GM19025 (cell line): ENCODE data around the gene SORBS1.

ENCODE experiments used
- ATAC-seq: cut with Tn5 transposase; IDR thresholded peaks from one replicate; pipeline ENCODE4 v1.9.1; 2021; ENCODE audit warnings: mild to moderate bottlenecking, low read depth, moderate library complexity; ENCODE audit not compliant: unreplicated experiment

The SORBS1 gene

DNA sequence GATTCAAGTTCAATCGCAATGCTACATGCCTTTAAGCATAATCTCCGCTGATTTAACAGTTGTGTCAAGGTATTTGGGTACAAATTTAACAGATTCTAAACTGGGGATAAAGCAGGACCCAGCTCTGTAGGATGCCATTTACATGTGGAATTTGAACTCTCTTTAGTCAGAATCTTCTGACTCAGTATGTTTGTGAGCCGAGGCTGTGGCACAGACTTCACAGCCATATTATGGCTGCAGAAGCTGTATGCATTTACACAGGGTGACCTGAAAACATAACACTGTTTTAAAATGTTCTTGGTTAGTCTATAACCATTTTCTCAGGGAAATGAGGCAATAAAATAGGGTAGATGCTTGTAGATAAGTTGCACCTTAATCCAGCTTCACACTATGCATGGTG is 279.1 kb downstream of the SORBS1 start:
- ATAC-seq, result no peak

DNA sequence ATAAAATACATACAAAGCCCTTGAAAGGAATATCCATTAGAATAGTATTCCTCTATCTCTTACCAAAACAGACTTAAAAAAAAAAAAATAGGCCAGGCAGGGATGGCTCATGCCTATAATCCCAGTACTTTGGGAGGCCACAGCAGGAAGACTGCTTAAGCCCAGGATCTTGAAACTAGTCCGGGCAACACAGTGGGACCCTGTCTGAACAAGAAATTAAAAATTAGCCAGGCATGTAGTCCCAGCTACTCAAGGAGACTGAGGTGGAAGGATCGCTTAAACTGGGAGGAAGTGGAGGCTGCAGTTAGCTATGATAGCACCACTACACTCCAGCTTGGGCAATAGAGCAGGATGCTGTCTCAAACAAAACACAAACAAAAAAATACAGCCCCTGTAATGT is 280.0 kb downstream of the SORBS1 start:
- ATAC-seq, result no peak

DNA sequence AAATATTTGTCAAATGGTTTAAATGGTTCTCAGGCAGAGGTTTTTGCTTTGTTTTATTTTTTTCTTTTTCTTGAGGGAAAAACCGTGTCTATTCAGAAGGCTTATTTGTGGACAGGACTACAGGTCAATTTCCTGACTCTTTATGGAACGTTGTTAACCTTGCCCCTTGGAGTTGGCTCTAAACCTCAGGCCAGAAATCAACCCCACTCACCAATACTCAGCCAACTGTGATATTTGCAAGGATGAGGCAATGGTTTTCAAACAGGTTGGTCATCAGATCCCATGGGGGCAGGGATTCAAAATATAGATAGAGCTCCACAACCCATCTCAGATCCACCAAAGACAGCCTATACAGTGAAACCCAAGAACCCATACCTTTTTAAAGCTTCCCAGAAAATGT is 280.5 kb downstream of the SORBS1 start:
- ATAC-seq, result no peak

DNA sequence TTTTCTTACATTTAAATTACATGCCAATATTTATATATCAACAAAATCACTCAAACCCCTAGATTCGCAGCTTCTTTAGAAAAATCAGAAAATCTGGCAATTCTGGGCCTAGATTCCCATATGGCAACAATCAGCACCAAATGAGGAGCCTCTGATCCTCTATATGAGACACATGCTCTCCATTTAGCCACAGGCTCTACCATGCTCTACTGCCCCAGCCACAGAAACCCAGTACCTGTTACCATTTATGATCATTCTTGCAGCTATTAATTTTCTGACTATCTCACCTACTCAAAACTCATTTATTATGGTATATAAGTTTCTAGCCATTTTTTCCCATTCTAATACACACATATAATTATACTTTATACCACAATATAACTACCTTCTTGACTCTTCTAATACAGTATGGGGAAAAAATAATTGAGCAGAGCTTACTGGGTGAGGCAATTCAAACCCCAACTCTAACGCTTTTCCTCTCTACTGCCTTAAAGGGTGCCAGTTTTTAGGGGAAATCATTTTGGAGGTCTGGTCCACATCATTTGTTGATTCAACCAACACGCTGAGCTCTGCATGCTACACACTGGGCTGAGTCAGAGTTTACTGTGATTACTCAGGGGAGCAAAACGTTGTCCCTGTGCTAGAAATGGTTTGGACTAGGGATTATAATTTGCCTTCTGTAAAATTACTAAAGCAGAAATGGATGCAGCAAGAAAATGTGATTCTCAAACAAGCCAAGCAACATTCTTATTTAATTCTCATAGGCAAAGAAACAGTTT is 281.9 kb downstream of the SORBS1 start:
- no peak for ATAC-seq

DNA sequence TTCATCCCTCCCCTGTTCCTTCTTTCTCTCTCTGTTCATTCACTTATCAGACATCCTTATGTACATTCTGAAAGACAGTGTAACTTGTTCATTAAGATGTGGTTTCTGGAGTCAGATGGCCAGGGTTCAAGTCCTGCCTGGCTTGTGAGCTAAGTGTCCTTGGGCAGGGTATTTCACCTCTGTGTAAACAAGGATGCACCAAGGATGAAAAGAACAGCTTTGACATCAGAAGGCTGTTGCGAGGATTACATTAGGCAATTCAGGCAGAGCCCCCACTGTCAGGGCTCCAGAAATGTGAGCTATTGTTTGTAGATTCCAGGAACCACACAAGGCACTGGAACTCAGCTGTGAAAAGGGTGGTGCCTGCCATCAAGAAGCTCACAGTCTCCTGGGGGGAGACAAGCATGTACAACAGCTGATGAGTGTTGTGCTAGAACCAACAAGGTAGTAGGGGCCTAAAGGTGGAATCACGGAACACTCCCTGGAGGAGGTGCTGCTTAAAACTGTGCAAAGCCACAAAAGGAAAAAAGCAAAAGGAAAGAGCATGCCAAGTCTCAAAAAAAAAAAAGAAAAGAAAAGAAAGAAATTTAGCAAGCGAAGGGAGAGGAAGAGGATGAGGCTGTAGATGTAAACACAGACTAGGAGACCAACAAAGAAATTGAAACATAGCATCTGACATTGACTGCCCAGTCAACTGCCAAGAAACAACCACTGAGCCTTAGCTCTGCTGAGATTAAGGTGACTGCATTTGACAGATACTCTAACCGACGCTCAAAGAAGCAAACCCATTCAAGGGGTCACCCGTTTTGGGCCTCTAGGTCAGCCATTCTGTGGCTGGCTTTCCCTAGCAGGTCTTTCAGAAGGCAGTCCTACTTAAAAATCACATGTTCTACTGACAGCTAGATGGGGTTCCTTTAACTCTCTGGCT is 282.8 kb downstream of the SORBS1 start:
- ATAC-seq, result no peak

DNA sequence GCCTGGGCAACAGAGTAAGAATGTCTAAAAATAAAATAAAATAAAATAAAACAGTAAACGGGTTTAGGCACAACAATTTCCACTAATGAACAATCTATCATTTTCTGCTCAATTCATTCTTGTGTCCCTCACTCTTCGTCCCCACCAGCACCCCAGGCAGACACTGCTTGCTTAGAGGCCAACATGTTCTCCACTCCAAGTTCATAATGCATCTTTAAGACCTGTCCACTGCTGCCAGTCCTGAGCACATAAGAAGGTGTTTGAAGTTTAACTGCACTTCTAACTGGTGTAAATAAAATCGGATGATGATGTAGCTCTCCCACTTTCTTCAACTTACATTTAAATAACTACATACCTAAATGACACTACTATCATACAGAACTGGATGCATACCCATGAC is 283.6 kb downstream of the SORBS1 start:
- no peak for ATAC-seq

DNA sequence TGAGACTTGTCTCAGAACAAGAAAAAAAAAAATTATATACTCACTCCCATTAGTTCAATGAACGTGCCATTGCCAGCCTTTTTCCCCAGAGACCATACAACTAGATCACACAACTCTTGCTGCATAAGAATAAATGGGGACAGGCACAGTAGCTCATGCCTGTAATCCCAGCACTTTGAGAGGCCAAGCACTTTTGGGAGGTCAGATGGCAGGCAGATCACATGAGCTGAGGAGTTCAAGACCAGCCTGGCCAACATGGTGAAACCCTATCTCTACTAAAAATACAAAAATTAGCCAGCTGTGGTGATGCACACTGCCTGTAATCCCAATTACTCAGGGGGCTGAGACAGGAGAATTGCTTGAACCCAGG is 284.0 kb downstream of the SORBS1 start:
- ATAC-seq, result no peak

DNA sequence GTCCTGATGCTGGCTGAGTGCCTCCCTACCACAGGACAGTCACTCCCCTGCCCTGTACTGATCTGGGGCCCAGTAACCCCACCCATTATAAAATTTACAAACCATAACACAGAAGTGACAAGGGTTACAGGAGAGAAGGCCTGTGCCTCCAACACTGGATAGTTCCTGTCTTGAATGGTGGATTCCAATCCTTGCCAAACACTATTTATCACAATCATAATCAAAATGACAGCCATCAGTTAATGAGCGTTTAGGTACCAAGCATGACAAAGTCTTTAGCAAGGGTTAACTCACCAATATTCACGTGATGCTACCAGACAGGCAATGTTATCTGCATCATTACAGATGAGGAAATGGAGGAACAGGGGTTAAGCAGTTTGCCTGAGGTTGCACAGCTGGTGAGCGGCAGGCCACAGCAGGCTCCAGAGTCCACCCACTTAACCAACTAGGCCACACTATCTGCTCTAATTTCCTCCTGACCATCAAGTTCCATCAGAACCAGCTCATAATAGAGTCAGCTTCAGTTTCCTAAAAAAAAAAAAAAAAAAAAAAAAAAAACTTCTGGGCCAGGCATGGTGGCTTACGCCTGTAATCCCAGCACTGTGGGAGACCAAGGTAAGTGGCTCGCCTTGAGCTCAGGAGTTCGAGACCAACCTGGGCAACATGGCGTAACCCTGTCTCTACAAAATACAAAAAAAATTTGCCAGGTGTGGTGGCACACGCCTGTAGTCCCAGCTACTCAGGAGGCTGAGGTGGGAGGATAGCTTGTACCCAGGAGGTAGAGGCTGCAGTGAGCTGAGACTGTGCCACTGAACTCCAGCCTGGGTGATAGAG is 284.6 kb downstream of the SORBS1 start:
- ATAC-seq, result no peak

DNA sequence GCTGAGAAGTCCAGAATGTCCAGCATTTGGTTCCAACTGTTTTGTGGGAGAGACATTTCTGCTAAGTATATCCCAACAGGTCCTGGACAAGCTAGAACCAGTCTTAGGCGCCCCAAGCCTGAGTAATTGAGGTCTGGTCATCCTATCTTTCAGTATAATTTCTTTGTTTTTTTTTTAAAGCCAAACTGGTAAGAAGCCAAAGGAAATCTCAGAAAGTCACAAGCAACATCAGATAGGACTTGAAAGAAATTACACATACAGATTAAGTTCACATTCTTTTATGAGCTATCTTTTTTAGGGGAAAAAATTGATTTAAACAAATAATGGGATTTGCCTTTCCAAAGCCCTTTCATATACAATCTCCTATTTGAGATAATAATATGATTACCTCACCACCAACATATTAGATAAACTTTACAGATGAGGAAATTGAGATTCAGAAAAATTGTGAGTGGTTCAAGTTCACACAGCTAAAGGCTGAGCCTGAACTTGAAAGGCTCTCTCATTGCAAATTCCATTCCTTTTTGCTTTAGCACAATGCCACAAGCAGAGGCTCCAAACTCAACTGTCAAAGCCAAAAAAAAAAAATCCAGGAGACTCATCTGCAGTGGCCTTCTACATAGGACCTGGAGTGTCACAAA is 285.3 kb downstream of the SORBS1 start:
- ATAC-seq, result no peak

DNA sequence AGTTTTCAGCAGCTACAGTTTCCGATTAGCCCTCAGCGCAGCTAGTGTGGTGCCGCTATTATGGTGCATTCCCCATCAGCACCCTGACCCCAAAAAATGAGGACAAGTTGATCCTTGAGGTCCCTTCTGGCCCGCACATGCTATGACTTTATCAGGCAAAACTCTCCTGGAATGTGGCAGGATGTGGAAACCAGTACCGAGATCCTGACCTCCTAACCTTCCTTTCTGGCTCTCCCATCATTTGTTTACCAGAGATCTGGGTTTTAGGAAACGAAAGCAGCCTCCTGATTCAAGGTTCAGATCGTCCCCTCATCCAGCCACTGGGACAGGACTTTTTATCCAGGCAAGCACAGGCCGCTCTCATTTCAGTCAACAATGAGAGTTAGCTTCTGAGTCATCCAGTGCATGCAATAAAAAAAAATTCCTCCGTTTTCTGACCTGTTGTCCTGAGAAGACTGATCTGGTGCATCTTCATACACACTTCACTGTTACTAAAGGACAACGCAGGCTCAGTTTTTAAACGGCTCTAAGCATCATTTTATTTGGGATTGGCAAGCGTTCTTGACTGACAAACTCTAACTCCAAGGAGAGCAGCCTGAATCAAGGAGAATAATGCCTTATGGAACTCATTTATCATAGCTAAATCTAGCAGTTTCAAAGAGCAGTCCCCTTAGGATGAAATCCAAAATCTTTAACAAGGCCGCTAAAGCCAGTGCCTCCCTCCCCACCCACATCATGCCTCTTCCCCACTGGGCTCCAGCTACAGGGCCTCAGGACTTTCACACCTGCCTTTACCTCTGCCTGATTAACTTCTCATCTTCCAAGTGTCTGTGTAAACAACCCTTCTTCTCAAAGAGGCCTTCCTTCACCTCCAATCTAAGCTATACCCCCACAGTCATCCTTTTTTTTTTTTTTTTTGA is 287.5 kb downstream of the SORBS1 start:
- ATAC-seq, result no peak

DNA sequence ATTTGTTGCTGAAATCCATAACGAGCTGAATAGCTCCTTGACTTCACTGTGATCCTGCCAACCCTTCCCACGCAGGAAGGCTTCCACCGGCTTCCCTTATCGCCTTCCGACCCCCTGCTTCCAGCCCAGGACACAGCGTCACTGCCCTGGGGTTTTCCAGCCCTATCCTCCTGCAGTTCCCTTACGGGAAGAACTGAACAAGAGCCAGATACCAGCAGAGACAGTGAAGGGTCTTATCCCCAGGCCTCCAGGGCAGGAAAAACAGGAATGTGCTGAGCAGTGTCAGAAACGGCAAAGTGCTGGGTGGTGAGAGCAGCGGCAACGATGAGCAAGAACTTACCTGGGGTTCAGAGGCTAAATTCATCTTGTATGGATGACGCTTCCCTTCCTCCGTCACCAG is 292.7 kb downstream of the SORBS1 start:
- ATAC-seq, result no peak

DNA sequence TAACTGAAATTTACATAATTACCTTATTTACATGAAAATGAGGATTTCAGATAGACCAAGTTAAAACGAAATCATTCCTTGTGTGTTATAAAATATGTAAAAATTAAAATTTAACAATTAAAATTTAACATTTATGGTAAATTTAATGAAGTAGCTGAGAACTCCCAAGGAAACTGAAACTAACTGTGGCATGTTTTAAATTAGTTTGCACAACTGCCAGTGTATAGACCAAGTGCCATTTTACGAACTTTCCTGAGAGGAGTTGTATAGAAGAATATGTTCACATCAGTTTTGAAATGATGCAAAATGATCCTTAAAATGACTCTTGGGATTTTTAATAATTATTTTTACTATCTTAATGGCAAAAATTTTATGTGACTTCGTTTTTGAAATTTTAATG is 293.9 kb downstream of the SORBS1 start:
- no peak for ATAC-seq

DNA sequence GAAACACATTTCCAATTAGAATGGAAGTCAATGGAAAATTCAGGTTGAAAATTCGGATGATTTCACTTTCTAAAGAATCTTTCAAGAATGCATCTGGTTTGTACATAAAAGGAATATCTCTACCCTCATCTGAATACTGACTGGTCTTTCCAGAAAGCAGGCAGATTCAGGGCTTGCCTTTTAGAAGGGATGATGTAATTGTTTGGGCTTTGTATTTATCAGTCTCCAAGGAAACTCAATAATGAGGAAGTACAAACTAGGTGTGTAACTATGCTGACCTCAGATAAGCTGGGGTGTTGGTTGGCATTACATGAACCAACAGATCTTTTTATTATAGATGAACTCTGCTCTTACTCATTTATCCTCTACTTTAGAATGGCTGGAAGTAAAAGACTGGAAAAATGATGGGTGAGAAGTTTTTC is 294.5 kb downstream of the SORBS1 start:
- peak; percentile 71 for ATAC-seq

DNA sequence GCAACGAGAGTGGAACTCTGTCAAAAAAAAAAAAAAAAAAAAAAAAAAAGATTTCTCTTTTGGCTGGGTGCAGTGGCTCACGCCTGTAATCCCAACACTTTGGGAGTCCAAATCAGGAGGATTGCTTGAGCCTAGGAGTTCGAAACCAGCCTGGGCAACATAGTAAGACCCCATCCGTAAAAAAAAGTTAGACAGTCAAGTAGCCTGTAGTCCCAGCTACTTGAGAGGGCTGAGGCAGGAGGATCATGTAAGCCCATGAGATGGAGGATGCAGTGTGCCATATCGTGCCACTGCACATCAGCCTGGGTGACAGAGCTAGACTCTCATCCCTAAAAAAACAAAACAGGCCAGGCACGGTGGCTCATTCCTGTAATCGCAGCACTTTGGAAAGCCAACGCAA is 295.6 kb downstream of the SORBS1 start:
- ATAC-seq, result no peak

DNA sequence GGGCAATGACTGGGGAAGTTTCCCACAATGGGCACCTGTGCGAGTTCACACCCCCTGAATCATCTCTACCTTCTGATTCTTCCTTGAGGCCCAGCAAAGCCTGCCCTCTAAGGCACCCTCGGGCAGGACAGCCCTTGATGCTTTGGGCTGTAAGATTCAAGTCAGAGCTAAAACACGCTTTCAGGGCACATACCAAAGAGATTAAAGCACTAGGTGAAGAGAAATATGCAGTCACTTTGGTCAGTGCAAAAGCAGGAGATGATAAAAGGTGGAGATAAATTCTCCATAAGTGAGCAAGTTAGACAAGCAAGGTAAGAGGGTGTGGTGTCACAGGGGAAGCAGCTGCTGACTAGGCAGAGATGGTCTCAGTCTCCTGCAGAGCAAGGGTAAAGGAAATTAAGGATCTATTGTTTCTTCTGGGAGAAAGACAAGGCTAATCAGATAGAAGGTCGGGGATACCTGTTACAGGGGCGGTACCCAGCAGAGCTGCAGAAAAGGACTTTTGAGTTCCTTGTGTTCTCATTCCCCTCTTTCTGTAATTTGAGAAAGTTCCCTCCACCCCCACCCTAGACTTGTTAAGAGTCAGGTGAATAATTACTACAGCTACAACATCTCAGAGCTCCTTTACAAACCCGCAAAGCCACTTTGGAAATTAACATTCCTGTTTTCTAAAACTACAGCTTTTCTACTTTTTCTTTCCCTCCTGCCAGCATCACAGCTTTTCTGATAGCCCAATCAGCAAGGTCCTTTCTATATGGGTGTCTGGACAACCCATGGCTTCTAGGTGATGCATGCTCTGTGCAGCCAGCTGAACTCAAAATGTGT is 296.7 kb downstream of the SORBS1 start:
- no peak for ATAC-seq

DNA sequence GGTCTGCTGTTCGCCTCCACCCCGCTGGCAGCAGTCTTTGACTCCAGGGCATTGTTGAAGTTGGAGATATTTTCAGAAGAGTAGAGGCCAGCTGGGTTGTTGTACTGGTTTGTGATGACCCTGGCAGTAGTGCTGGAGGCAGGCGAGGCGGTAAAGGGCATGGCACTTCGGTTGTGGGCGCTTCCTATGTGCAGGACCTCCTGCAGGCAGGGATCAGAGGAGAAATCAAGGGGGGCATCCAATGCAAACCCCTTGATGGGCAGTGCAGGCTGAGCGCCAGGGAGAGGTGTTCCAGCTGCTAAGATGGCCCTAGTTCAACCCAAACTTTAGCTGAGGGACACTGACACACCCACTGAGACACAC is 297.3 kb downstream of the SORBS1 start:
- no peak for ATAC-seq

DNA sequence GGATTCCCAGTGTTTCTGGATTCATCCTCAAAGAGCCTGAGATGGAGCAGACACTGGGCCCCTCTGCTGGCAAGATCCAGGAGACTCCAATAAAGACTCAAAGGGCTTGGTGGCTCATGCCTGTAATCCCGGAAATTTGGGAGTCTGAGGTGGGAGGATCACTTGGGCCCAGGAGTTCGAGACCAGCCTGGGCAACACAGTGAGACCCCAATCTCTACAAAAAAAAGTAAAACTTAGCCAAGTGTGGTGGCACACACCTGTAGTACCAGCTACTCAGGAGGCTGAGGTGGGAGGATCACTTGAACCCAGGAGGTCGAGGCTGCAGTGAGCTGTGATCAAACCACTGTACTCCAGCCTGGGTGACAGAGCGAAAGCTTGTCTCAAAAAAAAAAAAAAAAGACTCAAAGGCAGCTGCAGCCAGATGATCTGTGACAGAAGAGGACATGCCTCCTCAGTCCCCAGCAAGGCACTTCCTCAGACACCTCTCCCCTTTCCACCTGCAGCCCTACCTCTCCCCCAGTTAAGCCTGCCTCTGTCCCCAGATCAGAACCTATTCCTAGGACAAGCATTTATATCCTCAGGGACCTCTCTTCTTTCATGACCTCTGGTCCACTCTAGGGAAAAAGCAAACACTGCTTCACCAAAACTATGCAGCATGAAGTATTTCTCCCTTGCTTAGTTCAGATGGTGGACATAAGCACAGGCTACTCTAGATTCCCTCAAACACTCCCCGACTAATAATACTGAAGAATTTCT is 298.2 kb downstream of the SORBS1 start:
- ATAC-seq, result no peak

DNA sequence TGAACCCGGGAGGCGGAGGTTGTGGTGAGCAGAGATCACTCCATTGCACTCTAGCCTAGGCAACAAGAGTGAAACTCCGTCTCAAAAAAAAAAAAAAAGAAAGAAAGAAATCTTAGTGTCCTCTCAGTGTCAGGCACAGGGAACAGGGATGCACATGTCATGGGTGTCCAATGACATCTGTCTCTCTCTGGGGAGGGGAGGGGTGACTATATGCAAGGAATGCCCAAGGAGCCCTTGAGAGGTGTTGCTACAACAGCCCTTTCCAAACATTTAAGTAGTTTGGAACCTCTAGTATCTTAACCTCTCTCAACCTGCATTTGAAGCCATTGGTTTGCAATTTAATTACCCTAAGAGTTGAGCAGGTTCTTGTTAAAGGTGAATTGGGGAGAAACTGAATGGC is 299.2 kb downstream of the SORBS1 start:
- no peak for ATAC-seq
